Measurements from ENCODE around the gene ZNRF2.

GRCh38 chr7:30278849-30279652 is 5.3 kb upstream of the ZNRF2 start:
- TF ChIP-seq, protein P1, sequence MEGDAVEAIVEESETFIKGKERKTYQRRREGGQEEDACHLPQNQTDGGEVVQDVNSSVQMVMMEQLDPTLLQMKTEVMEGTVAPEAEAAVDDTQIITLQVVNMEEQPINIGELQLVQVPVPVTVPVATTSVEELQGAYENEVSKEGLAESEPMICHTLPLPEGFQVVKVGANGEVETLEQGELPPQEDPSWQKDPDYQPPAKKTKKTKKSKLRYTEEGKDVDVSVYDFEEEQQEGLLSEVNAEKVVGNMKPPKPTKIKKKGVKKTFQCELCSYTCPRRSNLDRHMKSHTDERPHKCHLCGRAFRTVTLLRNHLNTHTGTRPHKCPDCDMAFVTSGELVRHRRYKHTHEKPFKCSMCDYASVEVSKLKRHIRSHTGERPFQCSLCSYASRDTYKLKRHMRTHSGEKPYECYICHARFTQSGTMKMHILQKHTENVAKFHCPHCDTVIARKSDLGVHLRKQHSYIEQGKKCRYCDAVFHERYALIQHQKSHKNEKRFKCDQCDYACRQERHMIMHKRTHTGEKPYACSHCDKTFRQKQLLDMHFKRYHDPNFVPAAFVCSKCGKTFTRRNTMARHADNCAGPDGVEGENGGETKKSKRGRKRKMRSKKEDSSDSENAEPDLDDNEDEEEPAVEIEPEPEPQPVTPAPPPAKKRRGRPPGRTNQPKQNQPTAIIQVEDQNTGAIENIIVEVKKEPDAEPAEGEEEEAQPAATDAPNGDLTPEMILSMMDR (IDR thresholded peaks at IDR 0.05; ENCODE audit: low read depth, low read length), result no peak
- TF ChIP-seq POLR2A (IDR thresholded peaks at IDR 0.05; ENCODE audit: extremely low read depth, insufficient read length), result no peak
